OCI-LY3 (cell line): ENCODE results near the gene DNAJC19.

Experiments
- EZH2phosphoT487 ChIP-seq: fragments of 200-600 bp; shearing (Covaris generic); IDR thresholded peaks from 2 replicates; pipeline ENCODE4 v1.6.1; 2018; ENCODE audit warnings: antibody characterized with exemption, mixed run types, low read depth
- TF ChIP-seq, protein P1 (sequence below): fragments of 200-600, 300-600 bp; sonication (generic); IDR thresholded peaks from 2 replicates; pipeline ENCODE4 v1.5.1; 2014; ENCODE audit warnings: antibody characterized with exemption, low read length, low read depth

DNA sequence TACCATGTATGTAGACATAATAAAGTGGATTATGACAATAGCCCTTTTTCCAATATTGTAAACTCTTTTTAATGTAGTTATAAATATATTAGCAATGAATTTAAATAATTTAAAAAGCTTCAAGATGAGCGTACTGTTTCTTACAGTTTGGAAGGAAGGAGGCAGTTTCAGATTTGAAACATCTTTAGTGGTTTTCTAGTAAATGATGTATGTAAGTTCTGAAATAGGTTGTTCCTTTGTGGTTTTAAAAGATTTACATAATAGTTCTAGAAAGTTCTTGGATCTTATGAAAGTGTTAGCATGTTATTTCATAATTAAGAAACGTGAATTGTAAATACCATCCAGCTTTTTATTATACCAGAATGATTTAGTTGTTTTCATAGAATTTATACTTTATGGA, 16.0 kb downstream of the DNAJC19 start:
- TF ChIP-seq, protein P1, sequence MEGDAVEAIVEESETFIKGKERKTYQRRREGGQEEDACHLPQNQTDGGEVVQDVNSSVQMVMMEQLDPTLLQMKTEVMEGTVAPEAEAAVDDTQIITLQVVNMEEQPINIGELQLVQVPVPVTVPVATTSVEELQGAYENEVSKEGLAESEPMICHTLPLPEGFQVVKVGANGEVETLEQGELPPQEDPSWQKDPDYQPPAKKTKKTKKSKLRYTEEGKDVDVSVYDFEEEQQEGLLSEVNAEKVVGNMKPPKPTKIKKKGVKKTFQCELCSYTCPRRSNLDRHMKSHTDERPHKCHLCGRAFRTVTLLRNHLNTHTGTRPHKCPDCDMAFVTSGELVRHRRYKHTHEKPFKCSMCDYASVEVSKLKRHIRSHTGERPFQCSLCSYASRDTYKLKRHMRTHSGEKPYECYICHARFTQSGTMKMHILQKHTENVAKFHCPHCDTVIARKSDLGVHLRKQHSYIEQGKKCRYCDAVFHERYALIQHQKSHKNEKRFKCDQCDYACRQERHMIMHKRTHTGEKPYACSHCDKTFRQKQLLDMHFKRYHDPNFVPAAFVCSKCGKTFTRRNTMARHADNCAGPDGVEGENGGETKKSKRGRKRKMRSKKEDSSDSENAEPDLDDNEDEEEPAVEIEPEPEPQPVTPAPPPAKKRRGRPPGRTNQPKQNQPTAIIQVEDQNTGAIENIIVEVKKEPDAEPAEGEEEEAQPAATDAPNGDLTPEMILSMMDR: no peak
- no peak for TF ChIP-seq EZH2phosphoT487
